Activated T-helper 1 cell treated with anti-CD3 and anti-CD28 coated beads, Interleukin-12 subunit alpha, Interleukin-12 subunit beta, Interleukin-2, Interleukin-4 antibody, amounts not matched to agents 30 ng/mL and 10 ng/mL and 1 ng/mL, durations not matched to agents 14 hours and 24 hours and 36 hours (primary cell): Measurements from ENCODE around the gene ECPAS. TPM values are rescaled to one million over a fixed set of nuclear protein-coding genes. Genes with fewer than 3 reads are reported as not detected.
"Not testable (repeated sequence)": the region's sequence is repeated elsewhere in the genome, so short reads cannot be mapped to it uniquely, and the experiment has no call there.

Experiments used
- DNase-seq: peaks from one replicate; pipeline ENCODE4 v3.0.0; 2021; ENCODE audit warnings: low spot score
- H3K27ac Mint-ChIP-seq: one replicate; pipeline ENCODE4 v1.8.0; 2021; ENCODE audit warnings: mild to moderate bottlenecking, mixed read lengths
- H3K27me3 Mint-ChIP-seq: one replicate; pipeline ENCODE4 v1.8.0; 2022; ENCODE audit warnings: mild to moderate bottlenecking, moderate library complexity, mixed read lengths; ENCODE audit not compliant: insufficient read depth
- H3K36me3 Mint-ChIP-seq: one replicate; pipeline ENCODE4 v1.8.0; 2021; ENCODE audit warnings: low read depth, mixed read lengths
- H3K4me1 Mint-ChIP-seq: one replicate; pipeline ENCODE4 v1.8.0; 2021; ENCODE audit warnings: low read depth, mixed read lengths
- H3K4me3 Mint-ChIP-seq: one replicate; pipeline ENCODE4 v1.8.0; 2021; ENCODE audit warnings: mild to moderate bottlenecking, moderate library complexity, mixed read lengths
- H3K9me3 Mint-ChIP-seq: one replicate; pipeline ENCODE4 v1.8.0; 2021; ENCODE audit warnings: mixed read lengths
- intact Hi-C: fragments of 100-400 bp; cut with micrococcal nuclease; formaldehyde crosslinking; loops from one replicate; pipeline ENCODE4 v1.15.1; 2024
- total RNA-seq: library from RNA; stranded (reverse); gene quantifications from 2 replicates; pipeline ENCODE4 v1.2.3, GENCODE V29; 2022

Gene ECPAS, protein sequence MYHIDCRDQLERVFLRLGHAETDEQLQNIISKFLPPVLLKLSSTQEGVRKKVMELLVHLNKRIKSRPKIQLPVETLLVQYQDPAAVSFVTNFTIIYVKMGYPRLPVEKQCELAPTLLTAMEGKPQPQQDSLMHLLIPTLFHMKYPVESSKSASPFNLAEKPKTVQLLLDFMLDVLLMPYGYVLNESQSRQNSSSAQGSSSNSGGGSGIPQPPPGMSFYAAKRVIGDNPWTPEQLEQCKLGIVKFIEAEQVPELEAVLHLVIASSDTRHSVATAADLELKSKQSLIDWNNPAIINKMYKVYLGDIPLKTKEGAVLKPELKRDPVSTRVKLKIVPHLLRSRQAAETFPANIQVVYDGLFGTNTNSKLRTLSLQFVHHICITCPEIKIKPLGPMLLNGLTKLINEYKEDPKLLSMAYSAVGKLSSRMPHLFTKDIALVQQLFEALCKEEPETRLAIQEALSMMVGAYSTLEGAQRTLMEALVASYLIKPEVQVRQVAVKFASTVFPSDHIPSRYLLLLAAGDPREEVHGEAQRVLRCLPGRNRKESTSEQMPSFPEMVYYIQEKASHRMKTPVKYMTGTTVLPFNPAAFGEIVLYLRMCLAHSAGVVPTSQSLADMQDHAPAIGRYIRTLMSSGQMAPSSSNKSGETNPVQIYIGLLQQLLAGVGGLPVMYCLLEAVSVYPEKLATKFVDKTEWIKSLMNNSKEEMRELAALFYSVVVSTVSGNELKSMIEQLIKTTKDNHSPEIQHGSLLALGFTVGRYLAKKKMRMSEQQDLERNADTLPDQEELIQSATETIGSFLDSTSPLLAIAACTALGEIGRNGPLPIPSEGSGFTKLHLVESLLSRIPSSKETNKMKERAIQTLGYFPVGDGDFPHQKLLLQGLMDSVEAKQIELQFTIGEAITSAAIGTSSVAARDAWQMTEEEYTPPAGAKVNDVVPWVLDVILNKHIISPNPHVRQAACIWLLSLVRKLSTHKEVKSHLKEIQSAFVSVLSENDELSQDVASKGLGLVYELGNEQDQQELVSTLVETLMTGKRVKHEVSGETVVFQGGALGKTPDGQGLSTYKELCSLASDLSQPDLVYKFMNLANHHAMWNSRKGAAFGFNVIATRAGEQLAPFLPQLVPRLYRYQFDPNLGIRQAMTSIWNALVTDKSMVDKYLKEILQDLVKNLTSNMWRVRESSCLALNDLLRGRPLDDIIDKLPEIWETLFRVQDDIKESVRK (N-terminal part only)
- 98.9 and 110 TPM in 2 replicates for total RNA-seq

- Mint-ChIP-seq H3K4me3 (peak within 1 kb of the TSS; percentile 87), H3K27me3 (peaks cover 3% of the 10 kb centered on the region), H3K27ac (peak within 1 kb of the TSS; percentile 86), H3K36me3 (peaks cover 12% of the 10 kb centered on the region), H3K9me3 (no peaks in the 10 kb centered on the region), H3K4me1 (peaks cover 34% of the 10 kb centered on the region)
- intact Hi-C loops = loop anchor here (1.0 to 10.0 kb wide), 13 partner anchors 41 to 1931 kb away; partner anchors contain the start of genes C9orf43, DNAJC25, FKBP15 and INIP
- peak; percentile 65 for DNase-seq
Observed at GRCh38 chr9:111483858-111484571, at the start of gene ECPAS. Gene ECPAS (minus strand): TSS chr9:111484383. CDS start chr9:111472918, 11,465 bp downstream.

- intact Hi-C loops = no loop called here
- H3K4me3 Mint-ChIP-seq = no peak overlapping the region
- H3K27me3 Mint-ChIP-seq = no peaks in the 10 kb centered on the region
- H3K9me3 Mint-ChIP-seq = peaks cover 33% of the 10 kb centered on the region
- H3K27ac Mint-ChIP-seq = no peak overlapping the region
- DNase-seq = no peak
- H3K36me3 Mint-ChIP-seq = peaks cover 25% of the 10 kb centered on the region
- no peaks in the 10 kb centered on the region for H3K4me1 Mint-ChIP-seq
Observed at GRCh38 chr9:111533099-111533790, 49.1 kb upstream of the ECPAS start.

- intact Hi-C loops = no loop called here
- peaks cover 6% of the 10 kb centered on the region for H3K4me1 Mint-ChIP-seq
- peaks cover 26% of the 10 kb centered on the region for H3K9me3 Mint-ChIP-seq
- H3K27me3 Mint-ChIP-seq = no peaks in the 10 kb centered on the region
- no peak for DNase-seq
- H3K4me3 Mint-ChIP-seq = no peak overlapping the region
- no peak overlapping the region for H3K27ac Mint-ChIP-seq
- H3K36me3 Mint-ChIP-seq = peaks cover 26% of the 10 kb centered on the region
Observed at GRCh38 chr9:111531716-111532115, 47.5 kb upstream of the ECPAS start.

- Mint-ChIP-seq H3K4me1 (peaks cover 20% of the 10 kb centered on the region), H3K27ac (no peak overlapping the region), H3K27me3 (no peaks in the 10 kb centered on the region), H3K9me3 (peaks cover 19% of the 10 kb centered on the region), H3K36me3 (peaks cover 21% of the 10 kb centered on the region), H3K4me3 (no peak overlapping the region)
- DNase-seq = no peak
- intact Hi-C loops = no loop called here
Observed at GRCh38 chr9:111529787-111530186, 45.6 kb upstream of the ECPAS start.

DNA sequence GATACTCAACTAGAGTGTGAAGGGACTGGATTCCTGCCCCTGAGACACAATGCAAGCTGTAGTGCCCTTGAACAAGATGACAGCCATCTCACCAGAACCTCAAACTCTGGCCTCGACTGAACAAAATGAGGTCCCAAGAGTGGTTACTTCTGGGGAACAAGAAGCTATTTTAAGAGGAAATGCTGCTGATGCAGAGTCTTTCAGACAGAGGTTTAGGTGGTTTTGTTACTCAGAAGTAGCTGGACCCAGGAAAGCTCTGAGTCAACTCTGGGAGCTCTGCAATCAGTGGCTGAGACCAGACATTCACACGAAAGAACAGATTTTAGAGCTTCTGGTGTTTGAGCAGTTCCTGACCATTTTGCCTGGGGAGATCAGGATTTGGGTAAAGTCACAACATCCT, 43.2 kb upstream of the ECPAS start:
- peak; percentile 1 for DNase-seq
- Mint-ChIP-seq H3K4me1 (peaks cover 20% of the 10 kb centered on the region), H3K4me3 (no peak overlapping the region), H3K27ac (peak overlapping the region; percentile 10), H3K27me3 (peaks cover 4% of the 10 kb centered on the region), H3K36me3 (peaks cover 11% of the 10 kb centered on the region), H3K9me3 (peaks cover 4% of the 10 kb centered on the region)
- intact Hi-C loops = loop anchor here (2.0 kb wide), 1 partner anchor 103 kb away; the partner anchor contains the start of gene DNAJC25

- peaks cover 20% of the 10 kb centered on the region for H3K4me1 Mint-ChIP-seq
- intact Hi-C loops = loop anchor here (1.0 kb wide), 1 partner anchor 41 kb away; the partner anchor contains the start of gene ECPAS
Observed at GRCh38 chr9:111525056-111525977, 41.1 kb upstream of the ECPAS start, which contains the start of gene ZNF483. Gene ZNF483 (plus strand): TSS chr9:111525179. CDS start chr9:111527396, 2,217 bp downstream.

GRCh38 chr9:111524731-111525055, 40.5 kb upstream of the ECPAS start:
- peaks cover 8% of the 10 kb centered on the region for H3K36me3 Mint-ChIP-seq
- intact Hi-C loops = loop anchor here (1.0 kb wide), 1 partner anchor 40 kb away; the partner anchor contains the start of gene ECPAS
- peaks cover 9% of the 10 kb centered on the region for H3K27me3 Mint-ChIP-seq
- peaks cover 7% of the 10 kb centered on the region for H3K9me3 Mint-ChIP-seq
- no peak for DNase-seq
- peaks cover 20% of the 10 kb centered on the region for H3K4me1 Mint-ChIP-seq
- H3K4me3 Mint-ChIP-seq = peak overlapping the region; percentile 88
- peak overlapping the region; percentile 24 for H3K27ac Mint-ChIP-seq

More at GRCh38 chr9:111525056-111525977, 41.1 kb upstream of the ECPAS start, which contains the start of gene ZNF483:
- peaks cover 8% of the 10 kb centered on the region for H3K36me3 Mint-ChIP-seq
- peaks cover 4% of the 10 kb centered on the region for H3K9me3 Mint-ChIP-seq
- DNase-seq = peak; percentile 61
- H3K27ac Mint-ChIP-seq = peak within 1 kb of the TSS; percentile 81
- H3K4me3 Mint-ChIP-seq = peak within 1 kb of the TSS; percentile 88
- H3K27me3 Mint-ChIP-seq = peaks cover 4% of the 10 kb centered on the region

- H3K27ac Mint-ChIP-seq = no peak overlapping the region
- H3K4me1 Mint-ChIP-seq = no peaks in the 10 kb centered on the region
- DNase-seq = no peak
- H3K4me3 Mint-ChIP-seq = no peak overlapping the region
- H3K9me3 Mint-ChIP-seq = peaks cover 15% of the 10 kb centered on the region
- no peaks in the 10 kb centered on the region for H3K36me3 Mint-ChIP-seq
- peaks cover 4% of the 10 kb centered on the region for H3K27me3 Mint-ChIP-seq
- intact Hi-C loops = no loop called here
Observed at GRCh38 chr9:111516061-111516465, 31.9 kb upstream of the ECPAS start.

DNA sequence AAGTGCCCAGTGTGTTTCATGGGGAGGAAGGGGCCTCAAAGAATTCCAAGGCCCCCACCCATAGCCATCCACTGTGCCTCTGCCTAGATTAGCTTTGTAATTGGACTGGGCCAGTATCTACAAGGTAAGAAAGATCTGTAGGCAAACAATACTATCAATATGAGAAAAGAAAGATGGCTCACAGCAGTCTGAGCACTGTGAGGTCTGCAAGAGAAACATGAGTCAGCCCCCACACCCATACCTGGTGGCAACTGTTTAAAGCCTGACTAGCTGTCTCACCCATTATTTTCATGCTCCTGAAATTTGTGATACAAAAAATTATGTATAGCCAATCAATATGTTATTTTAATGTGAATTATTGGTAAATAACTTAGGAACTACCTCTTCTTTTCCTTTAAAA, 30.8 kb upstream of the ECPAS start:
- Mint-ChIP-seq H3K36me3 (no peaks in the 10 kb centered on the region), H3K4me3 (no peak overlapping the region), H3K27ac (no peak overlapping the region), H3K27me3 (peaks cover 1% of the 10 kb centered on the region), H3K9me3 (peaks cover 17% of the 10 kb centered on the region), H3K4me1 (no peaks in the 10 kb centered on the region)
- intact Hi-C loops = loop anchor here (5.0 kb wide), 1 partner anchor 727 kb away; no protein-coding TSS in a partner anchor
- no peak for DNase-seq

DNA sequence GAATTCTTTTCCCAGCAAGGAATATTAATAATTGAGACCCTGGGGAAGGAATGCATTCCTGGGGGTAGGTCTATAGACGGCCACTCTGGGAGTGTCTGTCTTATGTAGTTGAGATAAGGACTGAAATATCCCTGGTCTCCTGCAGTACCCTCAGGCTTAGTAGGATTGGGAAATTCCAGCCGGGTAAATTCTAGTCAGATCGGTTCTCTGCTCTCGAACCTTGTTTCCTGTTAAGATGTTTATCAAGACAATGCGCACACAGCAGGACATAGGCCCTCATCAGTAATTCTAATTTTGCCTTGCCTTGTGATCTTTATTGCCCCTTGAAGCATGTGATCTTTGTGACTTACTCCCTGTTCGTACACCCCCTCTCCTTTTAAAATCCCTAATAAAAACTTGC, 27.4 kb upstream of the ECPAS start:
- intact Hi-C loops = loop anchor here (5.0 kb wide), 1 partner anchor 731 kb away; no protein-coding TSS in a partner anchor
- not testable (repeated sequence) for H3K36me3 Mint-ChIP-seq, H3K27ac Mint-ChIP-seq

More for the DNA sequence above, 27.4 kb upstream of the ECPAS start:
- H3K4me1 Mint-ChIP-seq, H3K27me3 Mint-ChIP-seq, H3K4me3 Mint-ChIP-seq, DNase-seq: not testable (repeated sequence)
- peaks cover 10% of the 10 kb centered on the region for H3K9me3 Mint-ChIP-seq
